ENCODE measurements around the gene AKAP8. TPM values are rescaled to one million over a fixed set of nuclear protein-coding genes. Genes with fewer than 3 reads are reported as not detected.

AKAP8 gene
- total RNA-seq, 1 donor from 2014 or later: 27.7 TPM

GRCh38 chr19:15381429-15381828 lies 1.8 kb upstream of the AKAP8 start:
- peaks cover 29% of the 10 kb centered on the region for H3K4me1 ChIP-seq
- H3K27me3 ChIP-seq: no peaks in the 10 kb centered on the region
- intact Hi-C loops (cut with DNase I): no loop called here
- H3K27ac ChIP-seq: no peak overlapping the region
- H3K9me3 ChIP-seq: no peaks in the 10 kb centered on the region
- no peak for DNase-seq (ENCODE audit: extremely low spot score in 2 of 2)
- H3K36me3 ChIP-seq: no peaks in the 10 kb centered on the region
- no peak overlapping the region for H3K4me3 ChIP-seq
- TF ChIP-seq POLR2A (IDR thresholded peaks at IDR 0.05): no peak
- no peak for TF ChIP-seq CTCF (IDR thresholded peaks at IDR 0.05)

GRCh38 chr19:15379999-15380647 lies 536 bp upstream of the AKAP8 start:
- Histone ChIP-seq H3K27ac (peak overlapping the region; percentile 95), H3K36me3 (no peaks in the 10 kb centered on the region), H3K4me3 (peak overlapping the region; percentile 98 to 100), H3K9me3 (no peaks in the 10 kb centered on the region), H3K27me3 (no peaks in the 10 kb centered on the region), H3K4me1 (peaks cover 42% of the 10 kb centered on the region)
- no peak for TF ChIP-seq POLR2AphosphoS5 (IDR thresholded peaks at IDR 0.05; ENCODE audit: insufficient read depth in 1 of 2, low read depth in 1 of 2)
- peak in 1 of 2 donors; percentile 22 for TF ChIP-seq POLR2A (IDR thresholded peaks at IDR 0.05)
- TF ChIP-seq CTCF (IDR thresholded peaks at IDR 0.05): no peak
- intact Hi-C loops (cut with DNase I): loop anchor here (5.0 kb wide), 1 partner anchor 57 kb away; no protein-coding TSS in a partner anchor
- no peak for DNase-seq (ENCODE audit: extremely low spot score in 2 of 2)

- Histone ChIP-seq H3K4me3 (peak overlapping the region; percentile 98 to 100), H3K9me3 (no peaks in the 10 kb centered on the region), H3K4me1 (peaks cover 57% of the 10 kb centered on the region), H3K36me3 (no peaks in the 10 kb centered on the region), H3K27me3 (no peaks in the 10 kb centered on the region), H3K27ac (peak overlapping the region; percentile 95)
- no peak for DNase-seq (ENCODE audit: extremely low spot score in 2 of 2)
- TF ChIP-seq CTCF (IDR thresholded peaks at IDR 0.05): no peak
- TF ChIP-seq POLR2AphosphoS5 (IDR thresholded peaks at IDR 0.05; ENCODE audit: insufficient read depth in 1 of 2, low read depth in 1 of 2): peak in 1 of 2 donors; percentile 21
- no peak for TF ChIP-seq POLR2A (IDR thresholded peaks at IDR 0.05)
- intact Hi-C loops (cut with DNase I): loop anchor here (5.0 kb wide), 1 partner anchor 59 kb away; no protein-coding TSS in a partner anchor
Observed at GRCh38 chr19:15378534-15379082, 979 bp downstream of the AKAP8 start.

GRCh38 chr19:15374796-15375440 lies 4.7 kb downstream of the AKAP8 start:
- no peak overlapping the region for H3K27ac ChIP-seq
- no peak overlapping the region for H3K4me3 ChIP-seq
- H3K4me1 ChIP-seq: peaks cover 50% of the 10 kb centered on the region
- peaks cover 0 to 34% of the 10 kb centered on the region in 2 donors for H3K36me3 ChIP-seq
- DNase-seq (ENCODE audit: extremely low spot score in 2 of 2): no peak
- no peaks in the 10 kb centered on the region for H3K9me3 ChIP-seq
- no peaks in the 10 kb centered on the region for H3K27me3 ChIP-seq
- no peak for TF ChIP-seq POLR2AphosphoS5 (IDR thresholded peaks at IDR 0.05; ENCODE audit: insufficient read depth in 1 of 2, low read depth in 1 of 2)
- TF ChIP-seq POLR2A (IDR thresholded peaks at IDR 0.05): no peak
- no peak for TF ChIP-seq CTCF (IDR thresholded peaks at IDR 0.05)
- intact Hi-C loops (cut with DNase I): loop anchor here (5.0 kb wide), 1 partner anchor 62 kb away; no protein-coding TSS in a partner anchor

Data from vagina (tissue), 2 donors.